ENCODE measurements around the gene TYSND1.

DNA sequence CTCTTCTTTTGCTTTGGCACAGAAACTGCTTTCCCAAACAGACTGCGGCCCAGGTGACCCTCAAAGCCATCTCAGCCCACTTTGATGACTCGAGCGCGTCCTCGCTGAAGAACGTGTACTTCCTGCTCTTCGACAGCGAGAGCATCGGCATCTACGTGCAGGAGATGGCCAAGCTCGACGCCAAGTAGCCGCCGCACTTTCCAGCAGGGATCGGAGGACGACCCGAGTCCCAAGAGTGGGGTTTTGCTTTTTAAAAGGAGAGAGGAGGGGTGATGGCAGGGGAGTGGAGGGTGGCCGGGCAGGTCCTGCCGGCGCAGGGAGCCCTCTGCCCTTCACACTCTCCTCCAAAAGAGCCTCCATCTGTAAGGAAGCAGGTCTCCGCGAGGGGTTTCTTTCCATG lies 35.0 kb downstream of the TYSND1 start:
- TF ChIP-seq POLR2AphosphoS5 (IDR thresholded peaks at IDR 0.05) (no peak), POLR2A (IDR thresholded peaks at IDR 0.05) (no peak)
- TF ChIP-seq, protein P1, sequence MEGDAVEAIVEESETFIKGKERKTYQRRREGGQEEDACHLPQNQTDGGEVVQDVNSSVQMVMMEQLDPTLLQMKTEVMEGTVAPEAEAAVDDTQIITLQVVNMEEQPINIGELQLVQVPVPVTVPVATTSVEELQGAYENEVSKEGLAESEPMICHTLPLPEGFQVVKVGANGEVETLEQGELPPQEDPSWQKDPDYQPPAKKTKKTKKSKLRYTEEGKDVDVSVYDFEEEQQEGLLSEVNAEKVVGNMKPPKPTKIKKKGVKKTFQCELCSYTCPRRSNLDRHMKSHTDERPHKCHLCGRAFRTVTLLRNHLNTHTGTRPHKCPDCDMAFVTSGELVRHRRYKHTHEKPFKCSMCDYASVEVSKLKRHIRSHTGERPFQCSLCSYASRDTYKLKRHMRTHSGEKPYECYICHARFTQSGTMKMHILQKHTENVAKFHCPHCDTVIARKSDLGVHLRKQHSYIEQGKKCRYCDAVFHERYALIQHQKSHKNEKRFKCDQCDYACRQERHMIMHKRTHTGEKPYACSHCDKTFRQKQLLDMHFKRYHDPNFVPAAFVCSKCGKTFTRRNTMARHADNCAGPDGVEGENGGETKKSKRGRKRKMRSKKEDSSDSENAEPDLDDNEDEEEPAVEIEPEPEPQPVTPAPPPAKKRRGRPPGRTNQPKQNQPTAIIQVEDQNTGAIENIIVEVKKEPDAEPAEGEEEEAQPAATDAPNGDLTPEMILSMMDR (IDR thresholded peaks at IDR 0.05) = no peak

All from prostate gland (tissue), 2 donors.